ENCODE results near the gene CHCHD4. TPM values are rescaled to one million over a fixed set of nuclear protein-coding genes. Genes with fewer than 3 reads are reported as not detected.

CHCHD4 gene
- total and polyA plus RNA-seq, 2 of the 8 experiments (the other 6 are each of a cell fraction or from before 2014, with no cell fraction given), result 15.0 to 22.3 TPM

DNA sequence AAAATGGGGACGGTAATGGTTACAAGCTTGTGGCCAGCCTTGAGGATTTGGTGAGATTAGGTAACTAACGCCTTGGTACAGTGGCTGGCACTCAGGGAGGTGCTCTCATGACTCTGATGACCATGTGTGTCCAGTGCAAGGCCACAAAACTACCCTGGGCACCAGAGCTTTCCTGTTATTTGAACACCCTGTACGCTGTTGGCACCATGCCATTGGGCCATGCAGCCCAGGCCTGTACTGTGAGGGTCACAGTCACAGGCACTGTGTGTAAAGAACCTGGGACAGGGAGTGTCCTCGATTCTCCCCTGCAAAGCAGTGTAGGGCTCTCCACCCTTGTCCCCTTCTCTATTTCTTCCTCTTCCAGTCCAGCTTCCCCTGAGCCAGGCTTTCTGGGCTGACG is 6.5 kb upstream of the CHCHD4 start (continued):
- TF ChIP-seq, protein P1, sequence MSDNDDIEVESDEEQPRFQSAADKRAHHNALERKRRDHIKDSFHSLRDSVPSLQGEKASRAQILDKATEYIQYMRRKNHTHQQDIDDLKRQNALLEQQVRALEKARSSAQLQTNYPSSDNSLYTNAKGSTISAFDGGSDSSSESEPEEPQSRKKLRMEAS (IDR thresholded peaks at IDR 0.05), result no peak

Data from H1 (cell line).